Loucy (cell line): ENCODE data around the gene TRIO.

ENCODE experiments used
- EZH2phosphoT487 ChIP-seq: fragments of 200-600 bp; IDR thresholded peaks from 2 replicates; pipeline ENCODE4 v1.6.1; 2018; ENCODE audit warnings: antibody characterized with exemption, mild to moderate bottlenecking, moderate library complexity, borderline replicate concordance
- TF ChIP-seq, protein P1 (sequence below): fragments of 200-600 bp; sonication (generic); conservative IDR thresholded peaks from 2 replicates; pipeline ENCODE4 v1.5.1; 2014; ENCODE audit warnings: mild to moderate bottlenecking, antibody characterized with exemption, low read length

DNA sequence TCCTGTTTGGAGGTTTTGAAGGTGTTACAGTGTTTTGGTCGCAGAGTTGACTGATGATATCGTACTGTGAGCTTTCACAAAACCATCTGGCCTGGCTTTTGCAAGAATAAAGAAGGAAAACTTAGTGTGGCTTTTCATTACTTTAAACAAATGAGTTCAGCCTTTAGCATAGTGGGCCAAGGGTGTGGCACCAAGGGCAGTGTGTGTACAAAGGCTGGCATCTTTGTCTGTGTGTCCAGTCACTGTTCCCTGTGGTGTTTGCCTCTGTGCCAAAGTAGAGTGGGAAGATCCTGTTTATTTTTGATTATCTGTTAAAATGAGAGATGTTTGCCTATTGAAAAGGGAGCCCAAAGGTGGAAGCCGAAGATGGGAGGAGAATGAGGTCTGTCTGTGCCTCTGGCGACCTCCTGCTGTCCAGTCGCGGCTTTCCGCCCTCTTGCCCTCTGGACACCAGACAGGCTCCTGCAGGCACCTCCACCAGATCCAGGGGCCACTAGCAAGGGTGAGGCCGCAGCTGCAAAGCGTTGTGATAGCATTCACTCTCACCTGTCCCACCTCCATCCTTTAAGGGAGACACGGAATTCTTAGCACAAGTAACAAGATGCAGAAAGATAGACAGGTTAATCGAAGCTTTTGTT is 113.7 kb downstream of the TRIO start:
- TF ChIP-seq, protein P1, sequence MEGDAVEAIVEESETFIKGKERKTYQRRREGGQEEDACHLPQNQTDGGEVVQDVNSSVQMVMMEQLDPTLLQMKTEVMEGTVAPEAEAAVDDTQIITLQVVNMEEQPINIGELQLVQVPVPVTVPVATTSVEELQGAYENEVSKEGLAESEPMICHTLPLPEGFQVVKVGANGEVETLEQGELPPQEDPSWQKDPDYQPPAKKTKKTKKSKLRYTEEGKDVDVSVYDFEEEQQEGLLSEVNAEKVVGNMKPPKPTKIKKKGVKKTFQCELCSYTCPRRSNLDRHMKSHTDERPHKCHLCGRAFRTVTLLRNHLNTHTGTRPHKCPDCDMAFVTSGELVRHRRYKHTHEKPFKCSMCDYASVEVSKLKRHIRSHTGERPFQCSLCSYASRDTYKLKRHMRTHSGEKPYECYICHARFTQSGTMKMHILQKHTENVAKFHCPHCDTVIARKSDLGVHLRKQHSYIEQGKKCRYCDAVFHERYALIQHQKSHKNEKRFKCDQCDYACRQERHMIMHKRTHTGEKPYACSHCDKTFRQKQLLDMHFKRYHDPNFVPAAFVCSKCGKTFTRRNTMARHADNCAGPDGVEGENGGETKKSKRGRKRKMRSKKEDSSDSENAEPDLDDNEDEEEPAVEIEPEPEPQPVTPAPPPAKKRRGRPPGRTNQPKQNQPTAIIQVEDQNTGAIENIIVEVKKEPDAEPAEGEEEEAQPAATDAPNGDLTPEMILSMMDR = no peak
- TF ChIP-seq EZH2phosphoT487 = no peak
